Liver (tissue), 9 donors: Measurements from ENCODE around the gene CCDC190. TPM values are rescaled to one million over a fixed set of nuclear protein-coding genes. Genes with fewer than 3 reads are reported as not detected.
"Not testable (repeated sequence)": the region's sequence is repeated elsewhere in the genome, so short reads cannot be mapped to it uniquely, and the experiment has no call there.

Experiments used
- DNase-seq: peaks from one replicate; pipeline ENCODE4 v3.0.0-alpha.2; 2017; ENCODE audit warnings: low spot score
- H3K27ac ChIP-seq, 2 donors: one replicate each; pipeline ENCODE4 v1.7.0; 2013; ENCODE audit warnings: inconsistent platforms in 2 of 2, low read length in 2 of 2, control low read depth in 1 of 2, low read depth in 1 of 2, mild to moderate bottlenecking in 1 of 2
- H3K27me3 ChIP-seq, 4 donors: one replicate each; pipeline versions ENCODE4 v1.6.1 to v1.7.0; 2013; ENCODE audit warnings: low read length in 3 of 4, inconsistent platforms in 1 of 4, mild to moderate bottlenecking in 1 of 4, moderate library complexity in 1 of 4; ENCODE audit not compliant: control insufficient read depth in 4 of 4, insufficient read depth in 4 of 4
- H3K36me3 ChIP-seq, 4 donors: one replicate each; pipeline versions ENCODE4 v1.6.1 to v1.7.0; 2013; ENCODE audit warnings: low read length in 3 of 4, mild to moderate bottlenecking in 3 of 4, low read depth in 1 of 4, moderate library complexity in 1 of 4; ENCODE audit not compliant: control insufficient read depth in 4 of 4, insufficient read depth in 3 of 4
- H3K4me1 ChIP-seq, 4 donors: one replicate each; pipeline versions ENCODE4 v1.6.1 to v1.7.0; 2013; ENCODE audit warnings: low read length in 3 of 4, mild to moderate bottlenecking in 3 of 4, moderate library complexity in 1 of 4; ENCODE audit not compliant: control insufficient read depth in 4 of 4, insufficient read depth in 4 of 4
- H3K4me3 ChIP-seq, 3 donors: one replicate each; pipeline versions ENCODE4 v1.6.1 to v1.7.0; 2013; ENCODE audit warnings: low read length in 3 of 3, control low read depth in 1 of 3, low read depth in 1 of 3, mild to moderate bottlenecking in 1 of 3
- H3K9ac ChIP-seq, 2 donors: one replicate each; pipeline ENCODE4 v1.7.0; 2013; ENCODE audit warnings: low read length in 2 of 2, mild to moderate bottlenecking in 2 of 2, moderate library complexity in 2 of 2, control low read depth in 1 of 2, low read depth in 1 of 2
- H3K9me3 ChIP-seq, 4 donors: one replicate each; pipeline versions ENCODE4 v1.6.1 to v1.7.0; 2013; ENCODE audit warnings: low read length in 3 of 4; ENCODE audit not compliant: control insufficient read depth in 4 of 4
- WGBS: extraction: QIAGEN DNeasy Blood & Tissue Kit; methylation state at CpG from one replicate; pipeline ENCODE4 v1.1.7; 2013; 5-methylcytosine and 5-hydroxymethylcytosine counted together
- polyA plus RNA-seq, 2 donors: library from polyadenylated mRNA; stranded (reverse) in 1 of 2; unstranded in 1 of 2; fragments of 200-250 nt in 1 of 2; fragments of >200 nt in 1 of 2; fragmentation: Nextera tagmentation in 1 of 2; extraction: Ambion mirVana in 1 of 2; gene quantifications; one replicate each; pipeline versions ENCODE4 v1.2.1 to v1.2.3, GENCODE V29; 2013 to 2015
- total RNA-seq, 2 donors: library from RNA; depleted of rRNA; stranded (reverse); fragments of >200 nt; gene quantifications; one replicate each; pipeline ENCODE4 v1.2.3, GENCODE V29; 2014
- donor health status: healthy.
- donor health status: healthy.
- donor health status: healthy.
- donor health status: healthy.
- donor health status: healthy.

CCDC190 gene
- total and polyA plus RNA-seq, 4 donors: not detected

- H3K9ac ChIP-seq, H3K27ac ChIP-seq, H3K27me3 ChIP-seq, H3K4me1 ChIP-seq, DNase-seq, H3K4me3 ChIP-seq, H3K9me3 ChIP-seq: not testable (repeated sequence)
- H3K36me3 ChIP-seq: peaks cover 2 to 23% (median 17%) of the 10 kb centered on the region in 4 donors
- WGBS: 83% methylated on average over 1 of the region's 2 CpGs
These were observed 53.5 kb downstream of the CCDC190 start for GRCh38 chr1:162807503-162807902.

Other genes with a start within 250 kb of the CCDC190 start
- 1 to 10 TPM; 2.7 to 6.4 TPM for gene DDR2, start 228.7 kb downstream of the CCDC190 start, total RNA-seq
- gene DDR2, start 228.7 kb downstream of the CCDC190 start, polyA plus RNA-seq: 1 to 10 TPM; 1.2 to 1.5 TPM
- gene HSD17B7, start 70.5 kb downstream of the CCDC190 start, total RNA-seq: 100 to 1,000 TPM in 1 of 2 donors, 10 to 100 TPM in 1; 55.8 to 115 TPM
- gene HSD17B7, start 70.5 kb downstream of the CCDC190 start, polyA plus RNA-seq: 10 to 100 TPM; 22.9 to 31.1 TPM
- gene RGS4, start 208.2 kb upstream of the CCDC190 start, total RNA-seq: under 1 TPM; 0.37 to 0.84 TPM
- 1 to 10 TPM in 1 of 2 donors, under 1 TPM in 1; 0.67 to 1.4 TPM for gene RGS4, start 208.2 kb upstream of the CCDC190 start, polyA plus RNA-seq